Measurements from ENCODE around the gene PLCB1. TPM values are rescaled to one million over a fixed set of nuclear protein-coding genes. Genes with fewer than 3 reads are reported as not detected.

The PLCB1 gene
- total and polyA plus RNA-seq, 2 of the 4 experiments (the other 2 are of a cell fraction): 5.6 to 16.1 TPM

GRCh38 chr20:8780915-8781314 lies 648.8 kb downstream of the PLCB1 start:
- in situ Hi-C loops (cut with MboI; ENCODE audit: low sequenced_read_pairs): no loop called here

More at GRCh38 chr20:8780915-8781314, 648.8 kb downstream of the PLCB1 start:
- no peak overlapping the region for H3K18ac ChIP-seq (ENCODE audit: low read depth, low read length)
- no TSS peak for BruUV-seq (replicated peaks)
- no peaks in the 10 kb centered on the region for H3K9me3 ChIP-seq (ENCODE audit: control insufficient read depth, insufficient read depth, low read length)
- no peak overlapping the region for H4K8ac ChIP-seq (ENCODE audit: low read depth in 2 of 2, low read length in 2 of 2)
- H2AFZ ChIP-seq (replicated peaks; ENCODE audit: low read length, poor library complexity): no peak overlapping the region
- no peak overlapping the region for H3K23ac ChIP-seq (ENCODE audit: low read depth, low read length)
- ATAC-seq (ENCODE audit: low read depth): no peak
- no peak overlapping the region for H3K4me2 ChIP-seq (ENCODE audit: low read depth, low read length)
- ChIA-PET CTCF (interaction anchor here (1.2 to 2.1 kb wide), 2 partner anchors 22 to 56 kb away, joined by 4 read pairs; no protein-coding TSS in a partner anchor), POLR2A (ENCODE audit: unreplicated experiment) (interaction anchor here (0.6 to 0.7 kb wide), 2 partner anchors 73 to 290 kb away, joined by 3 to 5 read pairs; no protein-coding TSS in a partner anchor)
- H3K4ac ChIP-seq (ENCODE audit: low read depth, low read length): no peak overlapping the region
- H2AK5ac ChIP-seq (ENCODE audit: low read depth, low read length): no peak overlapping the region
- no peaks in the 10 kb centered on the region for H4K20me1 ChIP-seq (ENCODE audit: insufficient read depth, low read length)
- H2BK120ac ChIP-seq (ENCODE audit: low read depth, low read length): no peak overlapping the region
- H2AK9ac ChIP-seq (replicated peaks; ENCODE audit: low read depth, low read length, poor library complexity): no peak overlapping the region
- dilution Hi-C loops (cut with HindIII; ENCODE audit: low sequenced_read_pairs, unreplicated experiment) (no loop called here), intact Hi-C loops (cut with micrococcal nuclease) (no loop called here)
- H3K9ac ChIP-seq (ENCODE audit: low read depth, low read length): no peak overlapping the region
- no peak overlapping the region for H3K56ac ChIP-seq (ENCODE audit: extremely low read depth, insufficient read depth, low read length)
- H3K27me3 ChIP-seq (ENCODE audit: control insufficient read depth, insufficient read depth, low read length): no peaks in the 10 kb centered on the region
- H2BK20ac ChIP-seq (ENCODE audit: low read depth, low read length): no peak overlapping the region
- peaks cover 3% of the 10 kb centered on the region; the same call in 1 of the 2 replicates for H3K36me3 ChIP-seq (ENCODE audit: control insufficient read depth, insufficient read depth, low read length)
- no peak overlapping the region for H2BK15ac ChIP-seq (ENCODE audit: low read depth, low read length)
- no peak overlapping the region for H3K14ac ChIP-seq (replicated peaks; ENCODE audit: low read depth, low read length)
- no peak overlapping the region for H3K27ac ChIP-seq (ENCODE audit: insufficient read depth, low read length)
- no peaks in the 10 kb centered on the region for H3K79me1 ChIP-seq (ENCODE audit: low read depth in 1 of 2, low read length in 2 of 2)
- H2BK5ac ChIP-seq (ENCODE audit: low read depth, low read length, poor library complexity, severe bottlenecking): no peak overlapping the region
- H4K5ac ChIP-seq (ENCODE audit: low read depth, low read length): no peak overlapping the region
- H3K9me1 ChIP-seq (ENCODE audit: insufficient read depth, low read length): peaks cover 4% of the 10 kb centered on the region; the same call in 1 of the 2 replicates
- H3K4me3 ChIP-seq (ENCODE audit: insufficient read depth, low read depth, low read length): no peak overlapping the region
- no peak for DNase-seq
- TF ChIP-seq CHD1 (IDR thresholded peaks at IDR 0.05; ENCODE audit: low read depth, low read length) (no peak), FOS (IDR thresholded peaks at IDR 0.05; ENCODE audit: low read depth, low read length) (no peak), BHLHE40 (IDR thresholded peaks at IDR 0.05; ENCODE audit: low read depth, low read length) (no peak), CTCF (conservative IDR thresholded peaks at IDR 0.05; ENCODE audit: low read depth, low read length) (no peak), SMC3 (IDR thresholded peaks at IDR 0.05; ENCODE audit: low read depth, low read length) (no peak), RAD21 (IDR thresholded peaks at IDR 0.05; ENCODE audit: low read length) (no peak), ELK1 (IDR thresholded peaks at IDR 0.05; ENCODE audit: borderline replicate concordance, low read depth, low read length) (no peak), NFE2L2 (IDR thresholded peaks at IDR 0.05; ENCODE audit: low read depth, low read length) (no peak), USF2 (IDR thresholded peaks at IDR 0.05; ENCODE audit: low read depth, low read length) (no peak), MAFK (IDR thresholded peaks at IDR 0.05; ENCODE audit: low read depth, low read length) (no peak), RCOR1 (IDR thresholded peaks at IDR 0.05; ENCODE audit: insufficient replicate concordance, low read length) (no peak), POLR2A (IDR thresholded peaks at IDR 0.05; ENCODE audit: low read depth, low read length) (no peak), MXI1 (IDR thresholded peaks at IDR 0.05; ENCODE audit: borderline replicate concordance, low read depth, low read length) (no peak), MAZ (IDR thresholded peaks at IDR 0.05; ENCODE audit: borderline replicate concordance, low read depth, low read length) (no peak), CEBPB (IDR thresholded peaks at IDR 0.05; ENCODE audit: low read depth, low read length) (no peak), RFX5 (IDR thresholded peaks at IDR 0.05; ENCODE audit: low read depth, low read length) (no peak)
- no peak overlapping the region for H4K91ac ChIP-seq (ENCODE audit: insufficient read depth, low read depth, low read length)
- H3K4me1 ChIP-seq (ENCODE audit: control insufficient read depth, insufficient read depth, low read length): peaks cover 6% of the 10 kb centered on the region
